ENCODE data around the gene SLC13A4.

- TF ChIP-seq, protein P1, sequence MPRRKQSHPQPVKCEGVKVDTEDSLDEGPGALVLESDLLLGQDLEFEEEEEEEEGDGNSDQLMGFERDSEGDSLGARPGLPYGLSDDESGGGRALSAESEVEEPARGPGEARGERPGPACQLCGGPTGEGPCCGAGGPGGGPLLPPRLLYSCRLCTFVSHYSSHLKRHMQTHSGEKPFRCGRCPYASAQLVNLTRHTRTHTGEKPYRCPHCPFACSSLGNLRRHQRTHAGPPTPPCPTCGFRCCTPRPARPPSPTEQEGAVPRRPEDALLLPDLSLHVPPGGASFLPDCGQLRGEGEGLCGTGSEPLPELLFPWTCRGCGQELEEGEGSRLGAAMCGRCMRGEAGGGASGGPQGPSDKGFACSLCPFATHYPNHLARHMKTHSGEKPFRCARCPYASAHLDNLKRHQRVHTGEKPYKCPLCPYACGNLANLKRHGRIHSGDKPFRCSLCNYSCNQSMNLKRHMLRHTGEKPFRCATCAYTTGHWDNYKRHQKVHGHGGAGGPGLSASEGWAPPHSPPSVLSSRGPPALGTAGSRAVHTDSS (tag by site-specific recombination; IDR thresholded peaks at IDR 0.05) = no peak
- TF ChIP-seq PRDM4 (tag by site-specific recombination; IDR thresholded peaks at IDR 0.05) = no peak
- TF ChIP-seq, protein P2, sequence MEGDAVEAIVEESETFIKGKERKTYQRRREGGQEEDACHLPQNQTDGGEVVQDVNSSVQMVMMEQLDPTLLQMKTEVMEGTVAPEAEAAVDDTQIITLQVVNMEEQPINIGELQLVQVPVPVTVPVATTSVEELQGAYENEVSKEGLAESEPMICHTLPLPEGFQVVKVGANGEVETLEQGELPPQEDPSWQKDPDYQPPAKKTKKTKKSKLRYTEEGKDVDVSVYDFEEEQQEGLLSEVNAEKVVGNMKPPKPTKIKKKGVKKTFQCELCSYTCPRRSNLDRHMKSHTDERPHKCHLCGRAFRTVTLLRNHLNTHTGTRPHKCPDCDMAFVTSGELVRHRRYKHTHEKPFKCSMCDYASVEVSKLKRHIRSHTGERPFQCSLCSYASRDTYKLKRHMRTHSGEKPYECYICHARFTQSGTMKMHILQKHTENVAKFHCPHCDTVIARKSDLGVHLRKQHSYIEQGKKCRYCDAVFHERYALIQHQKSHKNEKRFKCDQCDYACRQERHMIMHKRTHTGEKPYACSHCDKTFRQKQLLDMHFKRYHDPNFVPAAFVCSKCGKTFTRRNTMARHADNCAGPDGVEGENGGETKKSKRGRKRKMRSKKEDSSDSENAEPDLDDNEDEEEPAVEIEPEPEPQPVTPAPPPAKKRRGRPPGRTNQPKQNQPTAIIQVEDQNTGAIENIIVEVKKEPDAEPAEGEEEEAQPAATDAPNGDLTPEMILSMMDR (tag by site-specific recombination; IDR thresholded peaks at IDR 0.05) = no peak
- TF ChIP-seq ZNF768 (tag by site-specific recombination; IDR thresholded peaks at IDR 0.05) = no peak
- TF ChIP-seq ZNF449 (tag by site-specific recombination; IDR thresholded peaks at IDR 0.05) = no peak
- no peak for TF ChIP-seq ZNF133 (tag by site-specific recombination; IDR thresholded peaks at IDR 0.05)
- no peak for TF ChIP-seq ZNF239 (tag by site-specific recombination; IDR thresholded peaks at IDR 0.05)
- TF ChIP-seq ZNF274 (IDR thresholded peaks at IDR 0.05; ENCODE audit: low read length) = no peak
- TF ChIP-seq ZNF274 (tag by site-specific recombination; IDR thresholded peaks at IDR 0.05; ENCODE audit: borderline replicate concordance) = no peak
Observed at GRCh38 chr7:135653340-135654080, 74.5 kb downstream of the SLC13A4 start.
